Cortex of kidney (tissue), 1 donor: ENCODE data around the gene FGB.
"Not testable (repeated sequence)": the region's sequence is repeated elsewhere in the genome, so short reads cannot be mapped to it uniquely, and the experiment has no call there.

Source experiments
- DNase-seq: peaks from one replicate; lab custom pipeline; 2025; lab: John Stamatoyannopoulos, UW

FGB gene

GRCh38 chr4:154597281-154597680 lies 34.5 kb downstream of the FGB start:
- not testable (repeated sequence) for DNase-seq

GRCh38 chr4:154597798-154598774 lies 35.3 kb downstream of the FGB start:
- no peak for DNase-seq

DNA sequence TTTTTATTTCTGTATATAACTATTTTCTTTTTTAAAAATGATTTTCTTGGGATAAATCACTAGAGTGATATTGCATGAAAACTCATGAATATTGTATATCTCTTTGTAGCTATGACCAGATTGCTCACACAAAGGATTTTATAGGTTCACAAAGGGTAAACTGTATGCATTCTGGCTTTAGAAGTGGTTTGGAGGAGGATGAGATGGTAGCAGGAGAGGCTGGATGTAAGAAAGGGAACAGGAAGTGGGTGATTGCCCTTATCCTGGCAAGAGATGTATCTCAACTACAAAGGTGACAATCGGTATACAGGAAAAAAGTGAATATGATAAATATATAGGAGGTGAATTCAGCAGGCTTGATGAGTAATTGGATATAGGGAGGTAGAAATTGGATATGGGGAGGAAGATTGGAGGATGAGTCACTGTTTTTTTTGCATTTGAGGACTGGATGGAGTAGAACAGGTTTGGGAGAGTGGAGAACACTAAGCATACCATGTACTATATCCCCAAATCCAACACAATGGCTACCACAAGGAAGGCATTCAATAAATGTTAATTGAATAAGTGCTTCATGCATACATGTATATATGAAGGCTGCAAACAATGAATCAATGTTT lies 39.7 kb downstream of the FGB start:
- DNase-seq, result no peak

DNA sequence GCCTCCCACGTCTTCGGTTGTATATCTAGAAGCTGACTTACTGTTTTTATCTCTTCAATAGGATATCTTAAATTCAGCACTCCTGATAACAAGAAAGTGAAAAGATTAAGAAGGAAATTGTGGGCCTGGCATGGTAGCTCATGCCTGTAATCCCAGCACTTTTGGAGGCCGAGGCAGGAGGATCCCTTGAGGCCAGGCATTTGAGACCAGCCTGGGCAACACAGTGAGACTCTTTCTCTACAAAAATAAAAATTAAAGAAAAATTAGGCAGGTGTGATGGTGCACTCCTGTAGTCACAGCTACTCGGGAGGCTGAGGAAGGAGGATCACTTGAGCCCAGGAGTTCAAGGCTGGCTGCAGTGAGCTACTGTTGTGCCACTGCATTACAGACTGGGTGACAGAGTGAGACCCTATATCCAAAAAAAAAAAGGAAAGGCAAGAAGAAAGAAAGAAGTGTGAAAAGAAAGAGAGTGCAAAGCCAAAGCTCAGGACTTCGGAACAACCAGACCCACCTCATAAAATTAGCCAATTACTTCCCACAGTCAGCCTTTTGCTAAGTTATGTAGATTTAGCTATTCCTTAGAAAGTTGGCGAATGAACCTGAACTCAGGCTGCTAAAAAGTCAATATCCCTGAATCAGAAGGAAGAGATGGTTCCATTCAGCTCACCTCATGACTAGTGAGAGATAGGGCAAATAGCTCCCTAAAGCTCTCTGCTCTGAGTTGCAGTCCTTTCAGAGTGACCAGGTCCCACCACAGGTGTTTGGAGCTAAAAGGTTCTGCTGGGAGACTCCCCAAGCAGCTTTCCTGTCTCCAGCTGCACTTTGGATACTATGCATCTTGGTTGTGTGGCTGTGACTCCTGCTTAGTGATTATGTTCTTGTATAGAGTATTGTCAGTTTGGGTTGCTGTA lies 40.5 kb downstream of the FGB start:
- DNase-seq, result no peak

DNA sequence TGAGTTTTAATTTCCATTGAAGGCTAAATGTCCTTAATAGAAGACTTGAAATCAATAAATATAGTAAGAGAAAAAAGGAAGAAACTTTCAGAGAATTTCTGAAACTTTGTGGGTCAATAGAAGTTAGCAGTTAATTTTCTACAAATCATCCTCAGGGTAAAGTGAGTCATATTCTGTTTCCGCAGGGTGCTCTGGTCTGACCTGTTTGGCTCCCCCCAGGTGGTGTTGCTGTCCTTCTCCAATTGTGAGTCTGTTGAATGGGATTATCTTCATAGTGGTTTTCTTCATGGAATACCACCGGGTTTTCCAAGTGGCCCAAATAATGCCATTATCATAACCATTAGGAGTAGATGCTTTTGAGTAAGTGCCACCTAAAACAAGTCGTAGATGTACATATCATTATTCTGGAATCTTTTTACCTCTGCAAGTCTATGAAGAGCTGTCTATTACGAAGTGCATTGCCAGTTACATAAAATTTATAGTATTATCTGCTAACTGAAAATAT lies 41.9 kb downstream of the FGB start:
- no peak for DNase-seq

GRCh38 chr4:154606728-154607723 lies 44.2 kb downstream of the FGB start:
- no peak for DNase-seq

DNA sequence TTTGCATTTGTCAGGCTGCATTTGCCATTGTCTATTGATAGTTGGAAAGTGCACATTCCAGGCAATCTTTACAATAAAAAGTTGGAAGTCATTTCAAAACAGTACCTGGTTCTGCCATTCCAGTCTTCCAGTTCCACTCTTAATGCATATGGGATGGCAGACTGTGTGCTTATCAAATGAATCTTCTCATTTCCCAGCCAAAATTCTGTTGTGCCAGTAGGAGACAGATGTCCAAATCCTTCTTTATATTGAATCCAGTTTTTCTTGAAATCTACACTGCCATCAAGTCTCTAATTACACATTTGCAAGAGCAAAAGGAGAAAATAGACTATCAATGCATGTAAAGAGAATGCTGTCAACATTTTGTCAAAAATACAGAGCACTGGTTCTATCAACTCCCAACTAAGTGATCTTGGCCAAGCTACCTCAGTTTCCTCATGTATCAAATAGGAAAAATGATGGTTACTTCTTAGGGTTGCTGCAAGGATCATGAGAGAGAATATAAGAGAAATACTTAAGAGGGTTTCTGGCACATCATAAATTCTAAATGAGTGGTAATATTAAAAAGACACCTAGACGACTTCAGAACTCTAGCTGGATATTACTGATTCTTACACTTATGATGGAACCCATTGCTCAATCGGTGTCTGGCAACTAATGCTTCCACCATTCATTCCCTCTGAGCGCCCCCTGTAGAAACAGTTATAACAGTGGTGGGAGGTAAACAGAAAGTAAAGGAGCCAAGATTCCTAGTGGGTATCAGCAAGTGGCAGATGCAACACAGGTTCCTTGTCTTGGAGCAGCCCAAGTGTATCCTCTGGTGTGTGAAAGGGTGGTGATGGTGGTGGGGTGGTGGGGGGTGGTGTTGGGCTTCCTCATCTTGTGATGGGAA lies 45.8 kb downstream of the FGB start:
- no peak for DNase-seq

DNA sequence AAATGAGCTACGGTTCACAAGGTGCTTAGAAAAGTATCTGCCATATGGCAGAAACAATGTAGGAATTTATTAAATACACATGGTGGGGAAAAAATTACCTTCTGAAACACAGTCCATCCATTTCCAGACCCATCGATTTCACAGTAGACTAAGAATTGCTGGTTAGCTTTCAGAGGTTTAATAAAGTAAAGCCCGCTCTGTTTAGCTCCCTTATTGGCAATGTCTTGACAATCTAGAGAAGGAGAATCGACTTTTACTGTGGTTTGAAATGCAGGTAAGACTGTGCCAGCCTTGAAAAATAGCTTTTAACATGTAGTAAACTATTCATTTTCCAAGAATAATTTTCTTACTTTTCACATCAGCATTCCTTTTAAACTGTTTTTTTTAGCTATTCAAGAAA lies 46.7 kb downstream of the FGB start:
- no peak for DNase-seq

- DNase-seq, result no peak
Observed at GRCh38 chr4:154610582-154610981, 47.8 kb downstream of the FGB start.

DNA sequence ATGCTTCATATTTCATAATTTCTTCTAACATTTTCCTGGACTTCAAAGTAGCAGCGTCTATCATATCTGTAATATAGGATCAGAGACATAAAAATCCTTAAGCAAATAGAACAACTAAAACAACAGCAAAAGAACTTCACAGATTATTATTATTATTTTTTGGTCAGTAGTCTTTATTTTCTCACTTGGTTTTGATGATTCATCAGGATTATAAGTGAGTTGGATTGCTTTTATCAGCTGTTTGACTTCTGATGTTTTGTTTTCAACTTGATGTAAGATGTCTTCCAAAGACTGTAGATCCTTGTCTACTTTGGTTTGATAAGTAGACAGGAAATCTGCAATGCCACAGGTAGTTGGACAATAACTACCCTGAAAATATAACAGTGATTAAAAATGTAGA lies 49.0 kb downstream of the FGB start:
- DNase-seq, result no peak

- DNase-seq, result no peak
Observed at GRCh38 chr4:154612472-154613414, 49.9 kb downstream of the FGB start, which contains the start of gene FGG. FGG (minus strand) TSS chr4:154612656; CDS start chr4:154612609, 47 bp downstream.

DNA sequence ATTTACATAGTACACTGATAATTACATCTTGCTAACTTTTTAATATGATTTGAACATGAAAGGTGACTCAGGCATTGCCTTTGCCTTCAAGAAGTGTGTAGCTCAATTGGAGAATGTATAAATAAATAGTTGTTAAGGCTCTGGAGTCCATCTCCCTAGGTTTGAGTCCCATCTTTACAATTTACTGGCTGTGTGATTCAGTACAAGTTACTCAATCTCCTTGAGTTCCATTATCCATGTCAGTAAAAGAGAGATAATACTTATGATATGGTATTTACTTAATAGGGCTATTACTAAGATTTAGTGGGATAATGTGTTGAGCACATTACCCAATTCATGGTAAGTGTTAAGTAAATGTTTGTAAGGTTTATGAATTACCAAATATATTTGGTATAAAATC lies 51.5 kb downstream of the FGB start:
- DNase-seq, result no peak

DNA sequence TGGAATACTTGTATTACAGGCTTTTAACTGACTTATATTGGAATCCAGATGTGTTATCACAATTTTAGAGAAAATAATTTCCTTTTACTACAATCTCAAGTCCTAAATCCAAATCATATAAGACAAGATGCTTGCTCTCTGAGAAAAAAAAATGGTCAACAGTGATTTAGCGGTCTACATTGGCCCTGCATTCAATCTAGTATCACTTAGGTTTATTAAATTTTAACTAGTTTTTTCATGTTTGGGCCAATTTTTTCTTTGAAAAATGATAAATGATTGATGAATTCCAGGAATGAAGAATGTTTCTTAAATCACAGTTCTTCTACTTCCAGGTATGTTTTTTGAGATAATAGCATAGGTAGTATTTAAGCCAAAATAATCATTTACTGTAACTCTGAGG lies 52.4 kb downstream of the FGB start:
- no peak for DNase-seq

GRCh38 chr4:154616287-154616686 lies 53.5 kb downstream of the FGB start:
- DNase-seq, result no peak

GRCh38 chr4:154616731-154617130 lies 53.9 kb downstream of the FGB start:
- no peak for DNase-seq

DNA sequence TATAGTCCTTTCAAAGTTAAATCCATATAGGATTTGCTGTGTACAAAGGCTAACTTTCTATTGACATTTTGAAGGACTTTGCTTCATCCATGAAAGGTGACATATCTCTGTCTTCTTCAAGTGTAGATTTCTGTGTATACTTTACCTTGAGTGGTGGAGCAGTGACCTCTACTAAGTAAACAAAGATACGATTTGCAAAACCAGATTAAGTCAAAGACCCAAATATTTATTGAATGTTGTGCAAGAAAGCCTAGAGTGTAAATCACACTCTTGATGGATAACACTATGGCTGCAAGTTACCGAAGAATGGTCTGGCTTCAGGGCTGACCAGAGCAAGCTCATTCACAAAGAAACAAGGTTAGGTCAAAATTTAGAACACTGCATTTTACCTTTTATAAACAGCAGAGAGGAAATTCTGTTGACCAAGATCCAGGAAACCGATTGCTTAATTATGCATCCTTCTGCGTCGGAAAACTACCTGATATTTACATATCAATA lies 55.1 kb downstream of the FGB start:
- DNase-seq, result no peak

DNA sequence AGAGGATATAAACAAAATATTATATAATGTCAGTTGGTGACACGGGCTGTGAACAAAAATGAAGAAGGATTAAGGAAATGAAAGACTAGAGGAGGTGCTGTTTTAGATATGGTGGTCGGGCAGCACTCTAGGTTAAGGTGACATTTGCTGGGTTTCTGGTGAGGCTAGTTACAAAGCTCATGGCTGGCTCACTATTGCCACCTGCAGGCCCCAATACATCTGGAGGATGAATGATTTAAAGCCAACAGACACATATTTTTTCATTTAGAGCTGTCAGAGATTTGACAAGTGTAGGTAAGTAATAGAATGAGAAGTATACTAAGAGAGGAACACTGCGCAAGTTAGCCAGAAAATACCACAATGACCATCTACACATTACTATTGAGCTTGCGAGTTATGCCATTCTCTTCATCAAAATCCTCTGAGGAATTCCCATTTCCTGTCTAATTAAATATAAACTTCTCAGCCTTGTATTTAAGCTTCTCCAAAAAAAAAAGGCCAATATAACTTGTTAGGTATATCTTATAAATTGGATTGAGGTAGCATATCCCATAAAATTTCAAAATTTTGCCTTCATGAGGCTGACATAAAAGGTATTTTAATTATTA lies 56.0 kb downstream of the FGB start:
- DNase-seq, result no peak

GRCh38 chr4:154620111-154620510 lies 57.3 kb downstream of the FGB start:
- DNase-seq, result no peak
